Hepatocyte (in vitro differentiated cells): Measurements from ENCODE around the gene KRTAP2-4.
"Not testable (repeated sequence)": the region's sequence is repeated elsewhere in the genome, so short reads cannot be mapped to it uniquely, and the experiment has no call there.

ENCODE experiments used
- CTCF ChIP-seq: fragments of 200-600 bp; sonication (generic); IDR thresholded peaks from 2 replicates; pipeline ENCODE4 v1.5.1; 2016; ENCODE audit warnings: antibody characterized with exemption, mild to moderate bottlenecking; ENCODE audit not compliant: poor library complexity
- EZH2 ChIP-seq: fragments of 200-600 bp; sonication (generic); IDR thresholded peaks from 2 replicates; pipeline ENCODE4 v1.6.1; 2016; ENCODE audit warnings: antibody characterized with exemption, mild to moderate bottlenecking, borderline replicate concordance
- EZH2phosphoT487 ChIP-seq: fragments of 200-600 bp; sonication (generic); IDR thresholded peaks from one replicate; pipeline ENCODE4 v1.6.1; 2018; ENCODE audit warnings: antibody characterized with exemption, mild to moderate bottlenecking, low read depth, moderate library complexity; ENCODE audit not compliant: unreplicated experiment, severe bottlenecking

DNA sequence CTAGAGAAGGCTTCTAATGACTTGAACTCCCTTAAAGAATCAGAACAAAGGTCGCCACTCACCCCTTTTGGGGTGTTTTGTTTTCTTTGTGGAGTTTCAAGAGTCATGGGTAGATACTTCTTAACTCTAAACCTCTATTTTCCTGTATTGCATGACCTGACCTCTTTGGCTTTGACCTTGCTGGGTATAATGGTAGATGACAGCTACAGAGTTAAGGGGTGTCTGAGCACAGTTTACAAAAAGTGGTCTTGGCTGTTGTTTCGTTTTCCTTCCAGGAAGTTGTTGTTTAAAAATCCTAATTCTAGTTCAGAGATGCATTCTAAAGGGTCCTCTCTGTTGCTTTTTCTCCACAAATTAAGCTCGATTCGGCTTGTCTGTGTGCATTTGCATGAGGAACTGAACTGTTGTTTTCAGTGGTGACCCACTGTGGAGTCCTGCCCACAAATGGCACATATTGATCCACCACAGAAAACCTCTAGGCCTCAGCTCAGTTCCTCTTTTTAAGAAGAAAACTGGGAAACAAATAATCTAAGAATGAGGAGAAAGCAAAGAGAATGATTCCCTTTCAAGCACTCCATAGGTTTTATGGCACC, 23.2 kb upstream of the KRTAP2-4 start:
- TF ChIP-seq CTCF, EZH2phosphoT487, EZH2: not testable (repeated sequence)
